Measurements from ENCODE around the gene MCUB.

DNA sequence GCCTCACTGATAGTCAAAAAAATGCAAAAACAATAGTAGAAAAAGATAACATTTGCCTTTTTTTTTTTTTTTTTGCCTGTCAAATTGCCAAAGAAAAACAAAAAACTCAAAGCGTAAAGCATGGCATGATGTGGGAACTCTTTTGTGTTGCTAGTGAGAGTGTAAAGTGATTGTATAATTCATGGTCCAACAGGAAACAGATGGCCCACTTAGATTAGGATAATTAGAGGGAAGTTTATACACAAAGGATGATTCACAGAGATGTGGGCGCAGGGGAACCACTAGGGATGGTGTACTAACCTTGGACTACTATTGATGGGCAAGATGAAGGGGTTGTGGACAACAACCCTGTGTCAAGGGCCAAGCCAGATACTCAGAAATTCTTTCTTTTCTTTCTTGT, 16.4 kb downstream of the MCUB start:
- TF ChIP-seq, protein P1, sequence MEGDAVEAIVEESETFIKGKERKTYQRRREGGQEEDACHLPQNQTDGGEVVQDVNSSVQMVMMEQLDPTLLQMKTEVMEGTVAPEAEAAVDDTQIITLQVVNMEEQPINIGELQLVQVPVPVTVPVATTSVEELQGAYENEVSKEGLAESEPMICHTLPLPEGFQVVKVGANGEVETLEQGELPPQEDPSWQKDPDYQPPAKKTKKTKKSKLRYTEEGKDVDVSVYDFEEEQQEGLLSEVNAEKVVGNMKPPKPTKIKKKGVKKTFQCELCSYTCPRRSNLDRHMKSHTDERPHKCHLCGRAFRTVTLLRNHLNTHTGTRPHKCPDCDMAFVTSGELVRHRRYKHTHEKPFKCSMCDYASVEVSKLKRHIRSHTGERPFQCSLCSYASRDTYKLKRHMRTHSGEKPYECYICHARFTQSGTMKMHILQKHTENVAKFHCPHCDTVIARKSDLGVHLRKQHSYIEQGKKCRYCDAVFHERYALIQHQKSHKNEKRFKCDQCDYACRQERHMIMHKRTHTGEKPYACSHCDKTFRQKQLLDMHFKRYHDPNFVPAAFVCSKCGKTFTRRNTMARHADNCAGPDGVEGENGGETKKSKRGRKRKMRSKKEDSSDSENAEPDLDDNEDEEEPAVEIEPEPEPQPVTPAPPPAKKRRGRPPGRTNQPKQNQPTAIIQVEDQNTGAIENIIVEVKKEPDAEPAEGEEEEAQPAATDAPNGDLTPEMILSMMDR (IDR thresholded peaks at IDR 0.05), result no peak
- TF ChIP-seq SIN3A (IDR thresholded peaks at IDR 0.05; ENCODE audit: borderline replicate concordance, insufficient read depth, low read depth, low read length) (no peak), POLR2AphosphoS5 (IDR thresholded peaks at IDR 0.05; ENCODE audit: low read depth, low read length) (no peak)
- TF ChIP-seq, protein P2, sequence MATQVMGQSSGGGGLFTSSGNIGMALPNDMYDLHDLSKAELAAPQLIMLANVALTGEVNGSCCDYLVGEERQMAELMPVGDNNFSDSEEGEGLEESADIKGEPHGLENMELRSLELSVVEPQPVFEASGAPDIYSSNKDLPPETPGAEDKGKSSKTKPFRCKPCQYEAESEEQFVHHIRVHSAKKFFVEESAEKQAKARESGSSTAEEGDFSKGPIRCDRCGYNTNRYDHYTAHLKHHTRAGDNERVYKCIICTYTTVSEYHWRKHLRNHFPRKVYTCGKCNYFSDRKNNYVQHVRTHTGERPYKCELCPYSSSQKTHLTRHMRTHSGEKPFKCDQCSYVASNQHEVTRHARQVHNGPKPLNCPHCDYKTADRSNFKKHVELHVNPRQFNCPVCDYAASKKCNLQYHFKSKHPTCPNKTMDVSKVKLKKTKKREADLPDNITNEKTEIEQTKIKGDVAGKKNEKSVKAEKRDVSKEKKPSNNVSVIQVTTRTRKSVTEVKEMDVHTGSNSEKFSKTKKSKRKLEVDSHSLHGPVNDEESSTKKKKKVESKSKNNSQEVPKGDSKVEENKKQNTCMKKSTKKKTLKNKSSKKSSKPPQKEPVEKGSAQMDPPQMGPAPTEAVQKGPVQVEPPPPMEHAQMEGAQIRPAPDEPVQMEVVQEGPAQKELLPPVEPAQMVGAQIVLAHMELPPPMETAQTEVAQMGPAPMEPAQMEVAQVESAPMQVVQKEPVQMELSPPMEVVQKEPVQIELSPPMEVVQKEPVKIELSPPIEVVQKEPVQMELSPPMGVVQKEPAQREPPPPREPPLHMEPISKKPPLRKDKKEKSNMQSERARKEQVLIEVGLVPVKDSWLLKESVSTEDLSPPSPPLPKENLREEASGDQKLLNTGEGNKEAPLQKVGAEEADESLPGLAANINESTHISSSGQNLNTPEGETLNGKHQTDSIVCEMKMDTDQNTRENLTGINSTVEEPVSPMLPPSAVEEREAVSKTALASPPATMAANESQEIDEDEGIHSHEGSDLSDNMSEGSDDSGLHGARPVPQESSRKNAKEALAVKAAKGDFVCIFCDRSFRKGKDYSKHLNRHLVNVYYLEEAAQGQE (IDR thresholded peaks at IDR 0.05; ENCODE audit: insufficient read depth in 1 of 2, low read depth in 2 of 2, low read length in 1 of 2), result no peak
